GM19238 (cell line): ENCODE measurements around the gene MRPL18.
A peak's percentile ranks its signal among the peaks of the same experiment; 100 is the strongest.
"Not testable (repeated sequence)": the region's sequence is repeated elsewhere in the genome, so short reads cannot be mapped to it uniquely, and the experiment has no call there.

Source experiments
- DNase-seq: peaks from one replicate; pipeline ENCODE4 v3.0.0; 2011; ENCODE audit warnings: low spot score; ENCODE audit not compliant: insufficient read length

The MRPL18 gene

DNA sequence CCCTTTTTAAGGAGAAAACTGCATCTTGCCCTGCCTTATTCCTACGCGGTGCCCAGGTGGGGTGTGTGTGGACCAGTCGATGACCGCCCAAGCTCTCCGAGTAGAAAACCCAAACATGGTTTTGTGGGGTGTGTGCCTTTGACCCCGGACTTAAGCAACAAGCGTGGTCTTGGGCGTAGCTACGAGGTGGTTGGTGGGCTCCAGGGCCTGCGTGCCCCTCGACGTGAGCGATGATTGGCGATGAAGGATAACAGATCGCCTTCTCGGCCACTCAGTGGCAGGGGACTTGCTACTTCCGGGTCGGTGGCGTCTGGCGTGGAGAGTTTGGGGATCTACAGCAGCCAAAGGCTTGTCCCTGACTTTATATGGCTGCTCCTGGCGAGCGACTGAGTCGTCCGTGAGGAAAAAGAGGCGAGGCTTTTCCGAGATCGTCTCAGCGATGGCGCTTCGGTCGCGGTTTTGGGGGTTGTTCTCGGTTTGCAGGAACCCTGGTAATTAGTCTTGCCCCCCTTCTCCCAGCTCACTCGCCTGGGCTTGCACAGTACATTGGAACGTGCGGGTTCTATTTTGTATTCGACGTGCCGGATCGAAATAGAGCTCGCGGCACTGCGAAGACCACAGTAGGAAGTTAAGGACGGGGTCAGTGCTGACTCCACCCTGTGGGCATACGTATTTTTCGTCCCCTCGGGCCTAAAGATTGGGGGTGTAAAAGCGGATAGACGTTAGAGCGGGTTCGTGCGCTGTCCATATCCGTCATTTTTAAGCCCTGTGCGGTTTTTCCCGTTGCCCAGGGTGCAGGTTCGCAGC is at the start of gene MRPL18:
Gene MRPL18, plus strand, starts transcription at position 319 of the 807 bp plus-strand sequence. Its CDS starts 121 bp downstream, at position 440.
- peak; percentile 84 for DNase-seq

DNA sequence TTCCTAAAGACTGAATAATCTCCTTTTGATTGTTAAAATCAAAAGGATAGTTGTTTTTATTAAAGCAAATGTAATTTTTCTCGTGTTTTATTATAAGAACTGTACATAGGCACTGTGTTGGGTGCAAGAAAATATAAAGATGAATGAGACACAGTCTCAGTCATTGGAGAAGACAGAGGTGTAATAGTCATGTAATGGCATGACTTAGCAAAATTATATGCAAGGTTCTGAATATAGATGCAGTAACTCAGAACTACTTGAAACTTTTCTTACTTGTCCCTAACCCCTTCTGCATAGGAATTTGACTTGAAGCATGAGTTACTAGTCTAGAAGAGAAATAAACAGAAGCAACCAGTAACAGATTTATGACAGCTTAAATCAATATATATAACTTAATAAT is 48.1 kb upstream of the MRPL18 start:
- DNase-seq: no peak

DNA sequence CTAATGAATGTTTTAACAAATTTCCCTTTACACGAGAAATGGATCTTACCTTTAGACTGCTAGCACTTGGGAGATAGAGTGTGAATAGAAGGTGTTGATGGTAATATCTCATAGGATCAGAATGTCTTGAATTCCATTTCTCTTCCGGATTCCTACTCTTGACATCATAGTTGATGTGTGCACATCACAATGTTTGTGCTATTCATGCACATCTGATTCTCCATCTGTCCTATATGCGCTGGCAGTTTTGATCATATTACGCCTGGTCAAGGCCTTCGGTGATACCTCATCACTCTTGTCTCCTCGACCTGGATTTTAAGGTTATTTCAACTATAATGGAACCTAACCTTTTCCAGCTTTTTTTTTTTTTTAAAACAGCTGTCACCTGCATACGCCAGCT is 45.2 kb upstream of the MRPL18 start:
- DNase-seq: no peak

DNA sequence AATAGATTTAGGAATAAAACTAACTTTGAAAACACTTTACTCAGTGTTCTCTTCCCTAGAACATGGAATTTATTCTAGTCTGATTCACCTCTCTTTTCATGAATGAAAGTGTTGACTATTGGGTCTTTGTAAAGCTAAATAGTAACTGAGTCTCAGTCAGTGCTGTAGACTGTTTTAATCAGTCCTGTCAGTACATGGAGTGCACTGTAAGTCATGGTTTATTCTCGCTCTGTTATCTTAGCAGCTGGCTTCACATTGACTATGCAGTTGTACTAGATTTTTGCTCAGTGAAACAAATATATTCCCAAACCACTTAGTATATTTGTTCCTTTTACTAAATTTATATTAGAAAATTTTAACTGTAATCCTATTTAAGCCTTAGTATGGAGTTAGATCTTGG is 43.5 kb upstream of the MRPL18 start:
- no peak for DNase-seq

DNA sequence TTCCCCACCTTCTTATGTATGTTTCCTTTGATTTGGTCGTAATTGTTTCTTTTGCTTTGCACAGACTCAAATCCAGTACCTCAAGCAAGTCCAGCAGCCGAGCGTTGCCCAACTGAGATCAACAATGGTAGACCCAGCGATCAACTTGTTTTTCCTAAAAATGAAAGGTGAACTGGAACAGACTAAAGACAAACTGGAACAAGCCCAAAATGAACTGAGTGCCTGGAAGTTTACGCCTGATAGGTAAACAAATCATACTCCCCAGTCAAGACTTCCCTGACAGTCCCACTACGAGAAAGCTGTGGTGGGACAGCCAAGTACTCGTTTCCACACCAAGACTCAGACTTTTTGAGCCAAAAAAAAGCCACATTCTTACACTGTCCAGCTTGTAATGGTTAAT is 42.1 kb upstream of the MRPL18 start:
- not testable (repeated sequence) for DNase-seq

DNA sequence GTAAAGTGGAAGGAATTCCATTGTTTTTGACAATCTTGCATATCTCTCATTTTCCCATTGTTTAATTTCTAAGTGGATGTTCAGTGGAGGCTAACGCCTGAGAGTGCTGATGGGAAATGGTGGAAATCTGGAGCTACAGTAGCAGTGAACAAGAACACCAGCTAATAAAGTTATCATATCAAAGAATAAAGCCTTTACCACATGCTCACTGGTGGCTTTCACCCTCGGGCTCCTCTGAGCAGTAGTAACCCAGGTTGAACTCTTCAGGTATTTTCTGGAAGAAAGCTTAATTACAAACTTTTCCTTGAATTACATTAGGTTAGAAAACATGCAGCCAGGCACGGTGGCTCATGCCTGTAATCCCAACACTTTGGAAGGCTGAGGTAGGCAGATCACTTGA is 38.8 kb upstream of the MRPL18 start:
- no peak for DNase-seq

DNA sequence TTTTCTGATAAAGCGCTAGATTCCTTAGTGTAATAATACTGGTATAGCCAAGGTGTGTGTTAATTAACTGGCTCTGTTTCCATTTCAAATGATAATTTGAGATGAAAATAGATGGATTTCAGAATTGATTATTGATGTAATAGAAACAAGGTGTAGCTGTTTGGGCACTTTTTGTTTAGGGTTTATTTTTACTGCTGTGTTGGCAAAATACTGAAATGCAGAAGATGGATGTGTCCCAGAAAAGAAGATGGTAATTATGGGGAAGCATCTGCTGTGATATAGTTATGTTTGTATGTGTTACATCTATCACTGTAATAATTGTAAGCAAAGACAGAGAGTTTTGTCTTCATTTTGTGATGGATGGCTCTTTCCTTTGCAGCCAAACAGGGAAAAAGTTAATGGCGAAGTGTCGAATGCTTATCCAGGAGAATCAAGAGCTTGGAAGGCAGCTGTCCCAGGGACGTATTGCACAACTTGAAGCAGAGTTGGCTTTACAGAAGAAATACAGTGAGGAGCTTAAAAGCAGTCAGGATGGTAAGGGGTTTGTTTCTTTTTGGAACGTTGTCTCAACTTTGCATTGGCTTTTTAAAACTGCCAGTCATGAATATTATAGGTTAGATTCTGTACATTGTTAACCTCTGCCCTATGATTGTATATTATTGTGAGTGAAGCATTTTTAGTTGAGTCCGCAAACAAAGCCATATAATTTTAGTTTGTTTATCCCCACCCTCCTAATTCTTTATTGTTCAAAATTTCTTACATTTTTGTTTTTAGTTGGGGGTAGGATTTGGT is 37.0 kb upstream of the MRPL18 start:
- DNase-seq: no peak

DNA sequence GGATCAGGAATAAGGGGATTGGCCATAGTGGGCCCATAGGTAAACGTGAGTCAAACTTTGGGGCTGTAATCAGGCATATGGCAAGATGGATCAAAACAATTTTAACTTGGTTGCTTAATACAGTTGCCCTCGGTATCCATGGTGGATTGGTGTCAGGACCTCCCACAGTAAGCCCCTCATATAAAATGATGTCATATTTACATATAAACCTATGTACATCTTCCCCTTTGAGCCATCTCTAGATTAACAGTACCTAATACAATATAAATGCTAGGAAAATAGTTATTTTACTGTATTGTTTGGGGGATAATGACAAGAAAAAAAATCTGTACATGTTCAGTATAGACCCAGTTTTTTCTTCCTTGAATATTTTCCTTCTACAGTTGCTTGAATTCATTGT is 35.9 kb upstream of the MRPL18 start:
- DNase-seq: no peak

DNA sequence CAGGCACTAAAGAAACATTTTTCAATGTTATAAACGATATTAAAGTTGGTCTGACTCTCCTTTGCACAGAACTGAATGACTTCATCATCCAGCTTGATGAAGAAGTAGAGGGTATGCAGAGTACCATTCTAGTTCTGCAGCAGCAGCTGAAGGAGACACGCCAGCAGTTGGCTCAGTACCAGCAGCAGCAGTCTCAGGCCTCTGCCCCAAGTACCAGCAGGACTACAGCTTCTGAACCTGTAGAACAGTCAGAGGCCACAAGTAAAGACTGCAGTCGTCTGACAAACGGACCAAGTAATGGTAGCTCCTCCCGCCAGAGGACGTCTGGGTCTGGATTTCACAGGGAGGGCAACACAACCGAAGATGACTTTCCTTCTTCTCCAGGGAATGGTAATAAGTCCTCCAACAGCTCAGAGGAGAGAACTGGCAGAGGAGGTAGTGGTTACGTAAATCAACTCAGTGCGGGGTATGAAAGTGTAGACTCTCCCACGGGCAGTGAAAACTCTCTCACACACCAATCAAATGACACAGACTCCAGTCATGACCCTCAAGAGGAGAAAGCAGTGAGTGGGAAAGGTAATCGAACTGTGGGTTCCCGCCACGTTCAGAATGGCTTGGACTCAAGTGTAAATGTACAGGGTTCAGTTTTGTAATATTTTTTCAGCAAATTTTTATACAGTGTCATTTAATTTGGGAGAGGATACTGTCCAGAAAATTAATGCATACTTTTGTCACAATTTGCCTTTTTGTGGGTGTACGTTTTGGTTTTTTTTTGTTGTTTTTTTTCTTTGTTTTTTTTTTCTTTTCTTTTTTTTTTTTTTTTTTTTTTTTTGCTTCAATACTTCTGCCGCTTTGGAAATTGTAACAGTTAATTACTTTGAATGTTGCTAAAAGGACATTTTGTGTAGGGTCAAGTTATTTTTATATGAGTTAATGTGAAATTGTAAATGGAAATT is 35.0 kb upstream of the MRPL18 start:
- no peak for DNase-seq

DNA sequence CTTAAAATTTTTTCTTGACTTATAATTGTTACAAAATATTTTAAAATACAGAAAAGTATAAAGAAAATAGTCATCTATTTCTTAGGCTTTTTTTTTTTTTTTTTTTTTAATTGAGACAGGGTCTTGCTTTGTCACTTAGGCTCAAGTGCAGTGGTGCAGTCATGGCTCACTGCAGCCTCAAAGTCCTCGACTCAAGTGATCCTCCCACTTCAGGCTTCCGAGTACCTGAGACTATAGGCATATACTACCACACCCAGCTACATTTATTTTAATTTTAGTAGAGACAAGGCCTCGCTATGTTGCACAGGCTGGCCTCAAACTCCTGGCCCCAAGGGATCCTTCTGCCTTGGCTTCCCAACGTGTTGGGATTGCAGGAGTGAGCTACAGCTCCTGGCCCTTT is 33.8 kb upstream of the MRPL18 start:
- DNase-seq: no peak

DNA sequence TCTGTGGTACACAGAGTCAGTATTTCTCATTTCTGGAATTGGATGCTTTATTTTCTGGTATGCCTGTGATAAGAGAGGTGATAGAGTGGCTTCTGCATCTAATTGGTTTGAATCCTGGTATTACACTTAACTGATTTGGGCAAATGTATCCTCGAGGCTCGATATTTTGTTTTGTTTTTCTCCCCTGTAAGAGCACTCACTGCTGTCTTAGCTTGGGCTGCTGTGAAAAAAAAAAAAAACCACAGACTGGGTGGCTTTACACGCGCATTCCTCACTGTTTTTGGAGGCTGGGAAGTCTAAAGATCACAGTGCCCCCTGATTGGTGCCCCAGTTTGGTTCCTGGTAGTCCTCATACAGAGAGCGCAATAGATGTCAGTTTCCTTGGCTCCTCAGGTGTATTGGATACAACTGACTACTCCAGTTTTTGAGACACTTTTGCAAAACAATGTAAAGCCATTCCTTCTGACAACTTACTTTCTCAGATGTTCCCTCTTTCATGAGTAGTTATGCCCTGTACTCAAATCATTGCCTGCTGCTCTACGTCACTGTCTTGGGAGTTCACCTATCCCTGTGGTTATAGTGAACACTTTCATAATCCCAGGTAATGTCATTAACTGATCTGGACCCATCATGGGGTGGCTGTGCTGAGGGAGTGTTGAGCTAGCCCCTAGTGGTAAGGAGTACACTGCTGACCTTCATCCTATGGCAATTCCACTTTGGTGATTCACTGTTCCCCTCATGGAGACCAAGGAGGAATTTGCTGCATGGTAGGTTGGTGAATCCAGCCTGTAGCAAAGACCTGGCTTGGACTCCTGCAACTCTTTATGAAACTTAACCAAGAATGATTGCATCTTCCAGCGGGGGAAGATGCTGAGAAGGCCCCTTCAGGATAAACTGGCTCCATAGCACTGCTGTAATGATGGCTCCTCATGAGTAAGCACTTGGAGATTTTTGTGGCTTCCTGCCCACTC is 32.0 kb upstream of the MRPL18 start:
- no peak for DNase-seq

DNA sequence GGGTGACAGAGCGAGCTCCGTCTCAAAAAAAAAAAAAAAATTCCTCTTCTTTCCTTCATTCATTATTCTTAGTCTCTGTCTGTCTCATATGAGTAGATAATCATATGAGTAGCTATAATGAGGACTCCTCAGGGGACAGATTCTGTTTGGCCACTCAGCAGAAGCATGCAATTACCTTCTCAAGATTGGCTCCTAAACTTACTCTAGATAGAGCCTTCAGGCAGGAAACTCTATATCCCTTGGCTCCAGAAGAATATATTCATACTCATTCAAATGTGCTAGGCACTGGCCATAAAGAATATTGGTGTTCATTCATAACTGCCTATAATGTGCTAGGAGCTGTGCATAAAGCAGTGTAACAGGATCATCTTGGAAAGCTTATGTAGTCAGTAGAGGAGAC is 30.6 kb upstream of the MRPL18 start:
- DNase-seq: no peak

DNA sequence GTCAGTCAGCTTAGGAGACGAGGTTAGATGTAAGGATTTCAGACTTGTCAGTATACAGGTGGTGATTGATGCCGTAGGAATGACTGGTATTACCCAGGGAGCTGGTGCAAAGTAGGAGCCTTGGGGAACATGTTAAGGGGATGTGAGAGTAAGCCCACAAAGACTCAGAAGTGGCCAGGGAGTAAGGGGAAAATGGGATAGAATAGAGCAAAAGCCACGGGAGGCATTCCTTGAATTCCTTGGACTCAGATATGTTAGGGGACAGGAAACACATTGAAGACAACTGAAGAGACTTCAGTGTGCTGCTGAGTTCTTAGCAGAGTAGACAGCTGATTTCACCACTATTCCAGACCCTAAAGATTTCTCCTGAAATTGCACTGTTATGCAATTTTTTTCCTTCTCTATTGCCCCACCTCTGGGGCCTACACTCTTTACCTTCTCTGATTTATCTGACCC is 29.6 kb upstream of the MRPL18 start:
- DNase-seq: no peak

DNA sequence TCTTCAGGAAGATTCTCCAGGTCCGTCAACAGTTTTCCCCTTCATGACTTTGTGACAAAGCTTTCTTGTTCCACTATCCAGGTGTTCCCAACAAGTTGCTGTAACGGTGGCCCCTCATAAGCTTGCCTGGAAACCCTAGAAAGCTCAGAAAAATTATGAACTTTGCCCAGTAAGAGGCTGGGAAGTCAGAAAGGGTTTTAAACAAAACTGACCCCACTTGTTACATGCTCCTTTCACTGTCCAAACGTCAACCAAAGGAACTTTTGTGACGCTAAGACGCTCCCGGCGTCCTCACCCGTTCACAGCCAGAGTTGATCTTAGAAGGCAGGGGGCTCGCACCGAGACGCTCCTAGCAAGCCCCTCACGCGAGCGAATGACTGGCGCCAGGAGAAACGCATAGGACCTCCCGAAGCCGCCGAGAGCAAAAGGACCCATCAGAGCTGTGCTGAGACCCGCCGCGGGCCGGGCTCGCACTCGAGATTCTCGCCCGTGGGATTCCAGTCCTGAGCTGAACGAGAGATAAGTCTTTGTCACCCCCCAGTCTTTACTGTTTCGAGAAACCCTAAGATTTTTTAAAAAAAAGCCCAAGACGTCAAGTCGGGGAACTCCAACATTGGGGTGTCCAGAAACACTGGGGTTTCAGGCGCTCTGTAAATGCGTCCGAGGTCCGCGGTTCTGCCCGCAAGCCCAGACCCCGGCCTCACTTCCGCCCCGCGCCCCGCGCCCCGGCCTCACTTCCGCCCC is 29.0 kb upstream of the MRPL18 start:
- DNase-seq: peak; percentile 6

DNA sequence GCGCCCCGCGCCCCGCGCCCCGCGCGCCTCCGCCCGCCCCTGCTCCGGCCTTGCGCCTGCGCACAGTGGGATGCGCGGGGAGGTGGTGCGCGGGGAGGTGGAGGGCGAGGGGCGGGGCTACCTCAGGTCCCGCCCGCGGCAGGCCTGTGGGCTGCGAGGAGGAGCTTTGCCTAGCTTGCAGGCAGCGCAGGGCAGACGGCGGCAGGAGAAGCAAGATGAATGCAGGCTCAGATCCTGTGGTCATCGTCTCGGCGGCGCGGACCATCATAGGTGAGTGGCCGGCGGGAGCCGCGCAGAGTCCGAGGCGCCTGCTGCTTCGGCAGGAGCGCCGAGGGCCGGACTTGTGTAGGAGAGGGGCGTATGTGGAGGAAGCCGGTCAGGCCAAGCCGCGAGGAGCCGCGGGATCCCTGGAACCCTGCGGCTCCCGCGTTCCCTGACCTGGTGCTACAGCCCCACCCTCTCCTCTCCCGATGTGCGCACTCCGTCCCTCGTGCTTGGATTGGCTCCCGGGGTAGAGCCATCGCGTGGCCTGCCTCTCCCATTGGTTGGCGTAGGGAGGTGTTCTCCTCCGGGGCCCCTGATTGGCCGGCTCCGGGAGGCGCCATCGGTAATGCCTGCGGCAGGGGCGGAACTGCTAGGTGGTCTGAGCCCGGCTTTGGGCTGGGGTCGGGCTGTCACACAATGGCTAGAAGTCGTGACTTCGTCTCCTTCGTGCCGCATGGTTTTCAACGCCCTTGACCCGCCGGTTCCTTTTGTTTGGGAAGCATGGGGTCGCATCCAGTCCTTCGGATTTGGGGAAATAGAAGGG is 28.2 kb upstream of the MRPL18 start, which contains the start of gene ACAT2:
Gene ACAT2, plus strand, starts transcription at position 173 of the 808 bp plus-strand sequence. Its CDS starts 43 bp downstream, at position 216.
- DNase-seq: peak; percentile 98

DNA sequence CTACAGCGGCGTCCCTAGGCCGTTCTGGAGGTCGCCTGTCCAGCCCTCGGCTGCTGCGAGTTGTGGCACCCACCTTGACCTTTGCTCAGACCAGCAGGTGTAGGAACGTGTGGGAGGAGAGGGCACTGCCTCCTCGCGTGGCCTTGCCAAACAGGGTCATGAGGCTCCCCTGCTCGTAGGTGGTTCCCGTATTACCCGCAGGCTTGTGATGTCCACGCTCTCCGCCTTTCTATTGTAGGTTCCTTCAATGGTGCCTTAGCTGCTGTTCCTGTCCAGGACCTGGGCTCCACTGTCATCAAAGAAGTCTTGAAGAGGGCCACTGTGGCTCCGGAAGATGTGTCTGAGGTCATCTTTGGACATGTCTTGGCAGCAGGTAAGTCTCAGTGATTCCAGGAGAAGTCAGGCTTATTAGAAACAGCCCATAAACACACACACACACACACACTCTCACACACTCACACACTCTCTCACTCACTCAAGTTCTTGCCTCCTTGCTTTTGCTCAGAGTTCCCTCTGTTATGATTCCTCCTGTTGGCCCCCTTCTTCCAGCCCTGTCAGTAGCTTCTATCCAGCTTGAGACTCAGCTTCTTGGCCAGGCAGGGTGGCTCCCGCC is 27.5 kb upstream of the MRPL18 start:
- DNase-seq: no peak

DNA sequence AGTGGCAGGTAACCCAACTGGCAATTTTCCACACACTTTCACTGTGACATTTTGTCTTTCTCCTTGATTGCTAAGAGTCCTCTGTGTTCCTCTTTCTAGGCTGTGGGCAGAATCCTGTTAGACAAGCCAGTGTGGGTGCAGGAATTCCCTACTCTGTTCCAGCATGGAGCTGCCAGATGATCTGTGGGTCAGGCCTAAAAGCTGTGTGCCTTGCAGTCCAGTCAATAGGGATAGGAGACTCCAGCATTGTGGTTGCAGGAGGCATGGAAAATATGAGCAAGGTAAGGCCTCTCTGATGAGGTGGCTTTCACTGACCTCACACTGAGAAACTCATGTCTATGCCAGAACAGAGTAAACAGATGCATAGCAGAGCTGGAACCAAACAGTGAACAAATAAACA is 23.4 kb upstream of the MRPL18 start:
- DNase-seq: no peak

DNA sequence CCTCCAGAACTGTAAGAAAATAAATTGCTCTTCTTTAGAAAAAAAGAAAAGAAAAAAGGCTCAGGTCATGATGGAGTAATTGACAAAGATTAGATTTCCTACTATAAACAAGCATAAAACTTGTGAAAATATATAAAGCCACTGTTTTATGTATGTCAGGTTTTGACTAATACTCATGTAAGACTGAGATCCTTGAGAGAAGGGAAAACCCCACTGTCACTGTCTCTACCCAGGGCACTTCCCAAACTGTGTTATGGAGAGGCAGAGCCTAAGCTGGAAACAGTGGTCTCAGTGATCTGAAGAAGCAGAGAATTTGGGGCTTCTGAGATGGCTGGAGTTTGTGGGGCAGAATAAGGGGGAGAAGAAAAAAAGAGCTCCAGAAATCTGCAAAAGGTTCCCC is 20.8 kb upstream of the MRPL18 start:
- no peak for DNase-seq
